DMS 273 treated with DMSO at 0.1 percent for 48 hours (cell line): Measurements from ENCODE around the gene GPATCH2.
"Not testable (repeated sequence)": the region's sequence is repeated elsewhere in the genome, so short reads cannot be mapped to it uniquely, and the experiment has no call there.

Experiments
- DNase-seq: peaks from one replicate; lab custom pipeline; 2025; lab: John Stamatoyannopoulos, UW

The GPATCH2 gene

DNA sequence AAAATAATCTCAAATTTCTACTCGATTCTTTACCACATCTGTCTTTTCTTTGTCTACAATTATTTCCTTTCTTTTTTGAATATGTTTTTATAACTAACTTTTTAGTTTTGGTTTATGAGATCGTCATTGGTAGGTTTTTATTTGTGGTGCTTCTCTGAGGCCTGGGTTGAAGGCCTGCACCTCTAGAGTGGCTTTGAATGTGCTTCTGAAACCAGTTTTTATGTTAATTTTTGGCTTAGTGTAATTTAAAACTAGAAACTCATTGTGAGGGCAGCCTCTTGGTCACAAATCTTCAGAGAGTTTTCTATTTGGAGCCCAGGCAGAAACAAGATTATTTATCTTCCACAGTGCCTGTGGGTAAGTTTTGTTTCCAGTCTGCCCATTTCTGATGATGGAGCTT, 187.0 kb downstream of the GPATCH2 start:
- no peak for DNase-seq

DNA sequence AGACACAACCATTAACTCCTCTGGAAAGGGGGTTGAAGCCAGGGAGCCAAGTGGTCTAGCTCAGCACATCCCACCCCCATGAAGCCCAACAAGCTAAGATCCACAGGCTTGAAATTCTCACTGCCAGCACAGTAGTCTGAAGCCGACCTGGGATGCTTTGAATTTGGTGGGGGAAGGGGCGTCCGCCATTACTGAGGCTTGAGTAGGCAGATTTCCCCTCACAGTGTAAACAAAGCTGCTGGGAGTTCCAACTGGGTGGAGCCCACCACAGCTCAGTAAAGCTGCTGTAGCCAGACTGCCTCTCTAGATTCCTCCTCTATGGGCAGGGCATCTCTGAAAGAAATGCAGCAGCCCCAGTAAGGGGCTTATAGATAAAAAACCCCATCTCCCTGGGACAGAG, 193.5 kb downstream of the GPATCH2 start:
- no peak for DNase-seq

DNA sequence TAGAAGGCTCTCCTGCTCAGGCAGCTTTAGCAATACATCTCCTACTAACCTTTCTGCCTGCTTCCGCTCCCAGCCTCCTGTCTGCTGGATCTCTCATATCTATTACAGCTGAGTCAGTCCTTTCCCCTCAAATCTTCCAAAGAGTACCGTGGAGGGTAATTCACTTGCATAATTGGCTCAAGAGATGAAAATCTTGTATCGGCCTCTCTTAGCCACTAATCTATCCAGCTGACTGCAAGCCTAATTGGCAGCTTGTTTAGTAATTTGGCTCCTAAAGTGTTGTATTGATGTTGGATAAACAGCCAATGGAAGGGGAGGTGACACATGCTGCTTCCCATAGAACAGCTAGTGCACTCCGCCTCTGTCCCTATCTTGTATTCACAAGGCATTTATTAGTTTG, 195.7 kb downstream of the GPATCH2 start:
- no peak for DNase-seq

DNA sequence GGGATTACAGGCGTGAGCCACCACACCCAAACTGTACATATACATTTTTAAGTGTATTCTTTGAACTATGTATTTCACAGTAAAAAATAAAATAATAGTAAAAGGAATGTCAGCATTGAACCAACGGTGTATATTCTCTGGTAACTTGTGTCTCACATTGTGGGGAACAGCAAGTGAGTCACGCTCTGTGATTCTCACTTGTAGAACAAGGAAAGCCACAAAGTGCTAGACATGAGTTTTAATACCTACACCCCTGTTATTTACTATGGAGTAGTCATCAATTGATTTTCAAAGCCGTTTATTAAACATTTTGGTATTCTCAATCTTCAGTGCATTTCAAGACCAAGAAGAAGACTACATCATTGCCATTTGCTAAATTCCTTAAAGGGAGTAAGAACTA, 197.2 kb downstream of the GPATCH2 start:
- DNase-seq, result no peak

DNA sequence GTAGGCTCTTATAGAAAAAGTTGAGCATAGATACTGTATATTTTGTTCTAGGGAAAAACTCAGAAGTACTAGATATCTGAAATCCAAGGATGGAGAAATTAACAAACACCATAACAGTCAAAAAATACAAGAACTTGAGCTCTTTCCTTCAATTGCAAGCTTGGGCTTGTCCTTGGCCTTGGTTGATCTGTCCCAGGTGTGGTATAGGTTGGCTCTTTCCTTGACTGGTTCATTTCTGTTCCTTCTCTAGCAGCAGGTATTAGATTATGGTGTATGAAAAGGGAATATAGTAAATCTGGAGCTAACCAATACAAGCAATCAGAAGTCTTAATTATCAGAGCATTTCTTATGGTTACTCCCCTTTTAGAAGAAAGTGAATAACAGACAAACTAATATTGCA, 198.6 kb downstream of the GPATCH2 start:
- DNase-seq, result no peak

DNA sequence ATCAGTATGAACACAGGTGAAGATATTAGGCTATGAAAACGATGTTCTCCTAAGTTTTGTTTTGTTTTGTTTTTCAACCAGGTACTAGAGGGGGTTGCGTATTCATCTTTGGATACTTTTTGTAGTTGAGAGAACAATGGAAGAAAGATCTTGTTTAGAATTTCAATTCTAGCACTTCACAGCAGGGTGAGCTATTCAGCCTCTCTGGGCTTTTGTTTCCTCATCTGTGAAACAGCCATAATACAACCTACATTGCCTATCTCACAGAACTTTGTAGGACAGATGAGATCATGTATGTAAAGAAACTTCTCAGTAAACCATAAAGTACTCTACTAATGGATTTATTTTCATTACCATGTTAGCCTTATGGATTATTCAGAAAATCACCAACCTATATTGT, 199.5 kb downstream of the GPATCH2 start:
- DNase-seq, result no peak

DNA sequence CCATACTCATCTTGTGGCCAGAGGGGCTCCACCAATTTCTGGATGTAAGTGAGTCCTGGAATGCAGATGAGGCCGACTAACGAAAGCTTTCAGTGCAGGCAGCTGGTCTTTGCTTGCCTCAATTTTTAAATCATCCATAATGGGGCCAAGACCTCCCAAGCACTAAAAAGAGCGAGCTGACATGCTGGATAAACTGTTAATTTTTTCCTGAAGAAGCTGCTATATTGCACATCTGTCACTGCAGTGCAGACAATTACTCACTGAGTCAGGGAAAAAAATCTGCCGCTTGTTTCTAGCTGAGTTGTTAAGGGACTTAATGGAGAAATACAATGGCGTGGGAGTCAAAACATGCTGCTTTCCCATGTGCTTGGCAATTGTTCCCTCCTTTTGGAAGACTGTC, 205.5 kb downstream of the GPATCH2 start:
- DNase-seq, result no peak

DNA sequence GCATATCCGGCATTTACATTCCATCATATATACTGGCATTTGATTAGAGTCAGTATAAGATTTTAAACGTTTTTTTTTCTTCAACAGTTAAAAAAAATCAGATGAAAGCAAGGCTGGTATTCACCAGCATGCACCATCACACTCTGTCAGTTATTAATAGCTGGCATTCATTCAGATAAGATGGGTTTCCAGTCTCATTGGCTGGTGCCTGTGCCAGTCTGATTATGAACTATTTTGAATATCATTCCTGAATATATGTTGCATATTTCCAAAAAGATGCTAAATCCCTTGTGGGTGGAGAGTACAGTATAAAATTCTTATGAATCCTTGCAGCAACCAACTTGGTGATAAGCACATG, 211.7 kb downstream of the GPATCH2 start:
- DNase-seq, result no peak

DNA sequence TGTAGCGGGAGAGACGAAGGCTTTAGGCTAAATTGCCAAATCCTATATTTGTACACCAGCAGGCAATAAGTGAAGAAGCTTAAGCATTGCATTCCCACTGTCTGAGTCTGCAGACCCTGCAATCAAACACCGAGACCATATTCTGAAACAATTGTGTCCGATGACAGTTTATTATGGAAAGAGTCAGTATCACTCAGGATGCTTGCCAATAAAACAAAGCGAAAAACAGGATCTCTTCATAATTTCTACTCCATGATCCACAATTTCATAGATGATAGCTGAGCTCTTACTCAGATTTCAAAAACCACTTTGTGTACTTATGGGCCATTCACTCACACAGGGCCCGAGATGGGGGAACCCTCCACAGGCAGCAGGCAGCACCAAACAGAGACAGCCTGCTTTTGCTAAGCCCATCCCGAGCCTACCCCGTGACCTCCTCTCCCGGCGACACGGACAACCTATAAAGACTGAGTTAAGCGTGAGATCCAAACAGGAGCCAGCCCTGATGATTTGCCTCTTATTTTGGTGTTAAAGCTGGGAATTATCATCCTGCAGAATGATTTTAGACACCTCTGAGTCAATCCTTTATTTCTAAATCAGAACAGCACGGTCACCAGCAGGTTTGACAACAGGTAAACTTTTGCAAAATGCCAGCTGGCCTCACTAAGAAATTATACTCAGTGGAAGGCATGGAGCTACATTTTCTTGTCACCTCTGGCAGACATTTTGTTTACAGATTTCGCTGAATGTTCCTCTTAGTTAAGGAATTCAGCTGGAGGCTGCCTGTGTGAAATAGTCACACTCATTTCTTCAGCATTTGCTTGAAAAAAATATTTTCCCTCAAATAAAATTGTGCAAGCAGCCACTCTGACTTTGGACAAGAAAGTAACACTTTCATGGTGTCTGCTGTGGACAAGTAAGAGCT, 212.4 kb downstream of the GPATCH2 start:
- DNase-seq, result no peak

DNA sequence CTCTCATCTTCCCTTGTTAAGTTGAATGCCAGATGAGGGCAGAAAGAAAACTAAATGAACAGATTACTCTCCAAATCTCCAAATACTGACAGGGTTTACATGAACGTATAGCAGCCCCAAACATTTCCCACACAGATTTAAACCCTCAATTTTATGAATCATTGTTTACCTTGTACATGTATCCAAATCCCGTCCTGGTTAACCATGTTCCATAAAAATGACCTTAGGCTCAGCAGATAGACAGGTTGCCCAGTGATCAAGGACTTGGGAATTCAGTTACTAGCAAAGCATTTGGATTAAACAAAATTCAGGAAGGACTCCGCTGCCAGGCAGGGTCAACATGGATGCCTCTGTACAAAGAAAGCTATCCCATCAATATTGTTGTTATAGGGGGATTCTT, 213.5 kb downstream of the GPATCH2 start:
- DNase-seq, result no peak

DNA sequence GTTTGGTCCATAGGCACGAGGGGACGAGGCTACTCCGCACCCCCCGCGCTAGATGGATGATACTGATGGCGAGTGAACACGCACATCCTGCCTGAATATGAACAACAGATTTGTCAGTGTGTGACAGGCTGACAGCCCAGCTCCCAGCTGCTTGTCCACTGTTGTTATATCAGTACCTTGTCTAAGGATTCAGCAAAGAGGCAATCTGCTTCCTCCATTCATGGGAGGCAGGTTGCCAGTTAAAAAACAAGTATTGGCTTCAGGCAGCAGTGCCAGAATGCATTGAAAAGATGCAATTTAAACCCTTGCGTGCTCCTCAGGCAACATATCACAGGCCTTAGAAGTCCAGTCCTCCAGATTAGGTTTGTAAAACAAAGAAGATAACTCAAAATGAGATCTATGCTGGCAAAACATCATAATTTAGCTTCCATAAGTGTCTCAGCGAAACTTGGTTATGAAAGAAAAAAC, 223.3 kb downstream of the GPATCH2 start:
- DNase-seq, result no peak

DNA sequence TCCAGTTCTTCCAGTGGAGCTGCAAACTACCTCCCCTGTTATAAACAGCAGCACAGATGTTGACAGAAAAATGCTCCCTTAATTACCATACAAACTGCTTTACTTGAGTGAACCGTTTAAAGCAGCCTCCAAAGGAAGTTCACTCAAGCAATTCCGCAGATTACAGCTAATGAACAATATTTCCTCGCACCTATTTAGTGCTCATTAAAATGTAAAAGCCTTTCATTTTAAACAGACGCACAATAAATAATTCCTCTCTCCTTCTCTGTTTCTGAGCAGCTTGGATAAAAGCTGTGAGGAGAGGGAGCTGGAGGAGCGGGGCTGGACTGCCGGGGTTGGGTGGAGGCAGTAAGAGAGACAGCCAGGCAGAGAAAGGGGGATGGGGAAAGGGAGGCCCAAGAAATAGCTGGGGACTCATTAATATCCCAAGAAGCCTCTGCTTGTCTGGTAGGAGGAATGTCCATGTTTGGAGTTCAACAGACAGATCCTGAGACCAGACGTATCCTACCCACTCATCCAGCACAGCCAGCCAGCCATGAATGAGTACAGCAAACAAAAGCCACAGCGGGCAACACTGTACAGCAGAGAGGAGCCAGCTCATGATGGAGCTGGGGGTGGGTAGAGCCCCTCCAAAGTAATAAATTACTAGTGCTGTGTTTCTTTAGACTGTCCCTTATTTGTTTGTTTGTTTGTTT, 227.7 kb downstream of the GPATCH2 start:
- no peak for DNase-seq

DNA sequence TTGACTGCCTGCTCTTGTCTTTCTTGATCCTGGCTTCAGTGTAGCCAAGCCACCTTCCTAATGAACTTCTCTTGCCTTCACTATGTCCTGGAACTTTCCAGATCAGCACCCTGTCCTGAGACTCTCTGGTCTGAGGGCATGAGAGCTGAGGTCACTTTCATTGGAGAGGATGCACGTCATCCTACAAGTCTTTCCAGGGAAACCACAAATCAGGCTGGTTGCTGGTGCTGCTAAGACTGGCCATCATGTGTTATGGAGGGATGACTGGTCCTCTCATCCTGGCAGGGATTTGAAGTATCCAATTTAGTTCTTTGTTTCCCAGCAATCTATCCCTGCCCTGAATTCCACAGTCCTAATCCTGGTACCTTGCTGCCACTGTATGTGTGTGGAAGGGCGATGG, 228.6 kb downstream of the GPATCH2 start:
- DNase-seq, result no peak

DNA sequence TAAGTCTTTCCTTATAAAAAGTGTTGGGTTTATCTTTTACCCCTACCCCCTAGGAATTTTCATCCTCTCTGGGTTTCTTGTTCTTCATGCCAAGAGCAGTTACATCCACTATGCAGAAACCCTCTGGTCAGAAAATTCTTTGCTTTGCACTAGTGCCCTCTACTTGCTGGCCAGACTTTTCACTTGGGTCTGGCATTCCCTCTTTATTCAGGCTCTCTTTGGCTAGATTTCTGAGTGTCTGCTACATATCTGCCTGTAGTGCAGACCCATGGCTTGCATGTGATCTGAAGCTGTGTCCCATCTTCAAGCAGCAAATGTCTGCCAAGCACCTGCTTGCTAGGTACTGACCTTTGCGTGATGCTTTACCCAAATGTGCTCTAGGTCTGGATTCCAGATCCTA, 237.0 kb downstream of the GPATCH2 start:
- no peak for DNase-seq

DNA sequence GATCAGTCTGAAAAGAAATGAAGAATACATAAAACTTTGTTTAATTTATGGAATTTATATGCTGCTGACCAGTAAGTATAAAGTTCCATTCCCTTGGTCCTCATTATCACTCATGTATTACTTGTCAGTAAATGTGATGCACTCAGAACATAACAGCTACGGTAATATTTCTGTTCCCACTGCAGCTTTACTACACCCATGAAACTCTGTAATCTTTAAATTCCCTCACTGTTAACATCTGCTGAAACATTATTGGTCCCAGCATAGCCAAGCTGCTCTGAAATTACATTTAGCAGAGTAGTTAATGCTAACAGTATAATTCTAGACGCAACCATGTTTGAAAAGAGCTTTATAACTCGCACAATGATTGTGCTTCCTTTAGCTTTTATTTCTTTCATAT, 238.4 kb downstream of the GPATCH2 start:
- DNase-seq, result no peak

DNA sequence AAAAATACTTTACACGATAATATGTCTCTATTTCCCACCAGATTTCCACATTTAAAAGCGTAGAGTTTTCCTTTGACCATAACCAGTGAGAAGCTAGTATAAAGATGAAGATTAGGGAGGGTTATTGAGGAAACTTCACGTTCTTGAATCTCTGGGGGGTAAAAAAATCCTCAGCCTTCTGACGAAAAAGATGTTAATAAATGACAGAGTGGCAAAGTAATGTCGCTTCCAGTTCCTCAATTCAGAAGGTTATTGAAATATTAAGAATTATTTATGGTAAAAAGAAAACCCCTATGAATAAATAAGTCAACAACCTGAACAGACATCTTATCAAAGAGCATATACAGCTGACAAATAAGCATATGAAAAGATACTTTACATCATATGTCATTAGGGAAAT, 241.0 kb downstream of the GPATCH2 start:
- DNase-seq, result no peak

DNA sequence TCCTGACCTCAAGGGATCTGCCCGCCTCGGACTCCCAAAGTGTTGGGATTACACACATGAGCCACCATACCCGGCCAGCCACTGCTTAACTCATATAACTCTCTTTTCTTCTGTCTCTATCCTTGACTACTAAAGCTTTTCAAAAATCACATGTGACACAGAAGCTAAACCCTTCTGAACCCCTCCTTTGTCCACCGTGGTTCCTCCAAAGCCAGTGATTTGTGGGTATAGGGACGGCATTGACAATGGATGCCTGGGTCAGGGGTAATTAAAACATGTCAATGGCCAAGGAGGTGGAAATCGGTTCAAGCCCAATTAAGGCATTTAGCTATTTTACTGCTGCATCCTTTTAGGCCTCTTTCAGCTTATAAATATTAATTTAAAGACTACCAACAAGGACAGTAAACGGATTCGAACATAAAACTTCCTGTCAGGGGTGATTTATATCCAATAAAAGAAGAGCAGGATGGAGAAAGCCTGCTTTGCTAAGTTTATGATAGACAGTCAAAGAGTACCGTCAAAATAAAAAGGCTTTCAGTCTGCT, 242.3 kb downstream of the GPATCH2 start:
- DNase-seq, result no peak

DNA sequence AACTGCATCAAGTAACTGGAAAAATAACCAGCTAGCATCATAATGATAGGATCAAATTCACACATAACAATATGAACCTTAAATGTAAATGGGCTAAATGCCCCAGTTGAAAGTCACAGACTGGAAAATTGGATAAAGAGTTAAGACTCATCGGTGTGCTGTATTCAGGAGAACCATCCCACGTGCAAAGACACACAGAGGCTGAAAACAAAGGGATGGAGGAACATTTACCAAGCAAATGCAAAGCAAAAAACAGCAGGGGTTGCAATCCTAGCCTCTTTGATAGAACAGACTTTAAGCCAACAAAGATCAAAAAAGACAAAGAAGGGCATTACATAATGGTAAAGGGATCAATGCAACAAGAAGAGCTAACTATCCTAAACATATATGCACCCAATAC, 249.1 kb downstream of the GPATCH2 start:
- DNase-seq, result not testable (repeated sequence)

DNA sequence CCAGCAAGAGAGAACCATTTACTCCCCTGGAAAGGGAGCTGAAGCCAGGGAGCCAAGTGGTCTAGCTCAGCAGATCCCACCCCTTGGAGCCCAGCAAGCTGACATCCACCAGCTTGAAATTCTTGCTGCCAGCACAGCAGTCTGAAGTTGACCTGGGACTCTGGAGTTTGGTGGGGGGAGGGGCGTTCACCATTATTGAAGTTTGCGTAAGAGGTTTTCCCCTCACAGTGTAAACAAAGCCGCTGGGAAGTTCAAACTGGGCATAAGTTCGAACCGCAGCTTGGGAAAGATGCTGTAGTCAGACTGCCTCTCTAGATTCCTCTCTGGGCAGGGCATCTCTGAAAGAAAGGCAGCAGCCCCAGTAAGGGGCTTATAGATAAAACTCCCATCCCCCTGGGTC, 251.1 kb downstream of the GPATCH2 start:
- not testable (repeated sequence) for DNase-seq

DNA sequence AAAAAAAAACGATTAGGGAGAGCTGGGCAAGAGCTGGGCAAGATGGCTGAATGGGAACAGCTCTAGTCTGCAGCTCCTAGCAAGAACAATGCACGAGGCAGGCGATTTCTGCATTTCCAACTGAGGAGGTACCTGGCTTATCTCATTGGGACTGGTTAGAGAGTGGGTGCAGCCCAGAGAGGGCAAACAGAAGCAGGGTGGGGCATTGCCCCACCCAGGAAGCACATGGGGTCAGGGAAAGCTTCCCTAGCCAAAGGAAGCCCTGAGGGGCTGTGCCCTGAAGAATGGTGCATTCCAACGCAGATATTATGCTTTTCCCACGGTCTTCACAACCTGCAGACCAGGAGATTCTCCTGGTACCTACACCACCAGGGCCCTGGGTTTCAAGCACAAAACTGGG, 251.6 kb downstream of the GPATCH2 start:
- no peak for DNase-seq
